Measurements from ENCODE around the gene DENND1B.

The DENND1B gene

GRCh38 chr1:197737916-197738315, 37.4 kb downstream of the DENND1B start:
- H3K9ac ChIP-seq (ENCODE audit: low read depth, low read length, poor library complexity, severe bottlenecking) = no peak overlapping the region
- no peak overlapping the region for H3K4me3 ChIP-seq (ENCODE audit: low read length, poor library complexity, severe bottlenecking)
- no peaks in the 10 kb centered on the region for H3K27me3 ChIP-seq (ENCODE audit: insufficient read depth, low read length, poor library complexity, severe bottlenecking)
- H3K79me2 ChIP-seq (ENCODE audit: insufficient read depth, low read length) = peaks cover 99% of the 10 kb centered on the region
- TF ChIP-seq, protein P1, sequence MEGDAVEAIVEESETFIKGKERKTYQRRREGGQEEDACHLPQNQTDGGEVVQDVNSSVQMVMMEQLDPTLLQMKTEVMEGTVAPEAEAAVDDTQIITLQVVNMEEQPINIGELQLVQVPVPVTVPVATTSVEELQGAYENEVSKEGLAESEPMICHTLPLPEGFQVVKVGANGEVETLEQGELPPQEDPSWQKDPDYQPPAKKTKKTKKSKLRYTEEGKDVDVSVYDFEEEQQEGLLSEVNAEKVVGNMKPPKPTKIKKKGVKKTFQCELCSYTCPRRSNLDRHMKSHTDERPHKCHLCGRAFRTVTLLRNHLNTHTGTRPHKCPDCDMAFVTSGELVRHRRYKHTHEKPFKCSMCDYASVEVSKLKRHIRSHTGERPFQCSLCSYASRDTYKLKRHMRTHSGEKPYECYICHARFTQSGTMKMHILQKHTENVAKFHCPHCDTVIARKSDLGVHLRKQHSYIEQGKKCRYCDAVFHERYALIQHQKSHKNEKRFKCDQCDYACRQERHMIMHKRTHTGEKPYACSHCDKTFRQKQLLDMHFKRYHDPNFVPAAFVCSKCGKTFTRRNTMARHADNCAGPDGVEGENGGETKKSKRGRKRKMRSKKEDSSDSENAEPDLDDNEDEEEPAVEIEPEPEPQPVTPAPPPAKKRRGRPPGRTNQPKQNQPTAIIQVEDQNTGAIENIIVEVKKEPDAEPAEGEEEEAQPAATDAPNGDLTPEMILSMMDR (conservative IDR thresholded peaks at IDR 0.05; ENCODE audit: low read length) = no peak
- no peak for TF ChIP-seq EZH2phosphoT487 (IDR thresholded peaks at IDR 0.05; ENCODE audit: borderline replicate concordance)
- H3F3A ChIP-seq (ENCODE audit: low read depth) = no peaks in the 10 kb centered on the region
- H3K4me1 ChIP-seq (ENCODE audit: insufficient read depth, low read length, poor library complexity, severe bottlenecking) = peaks cover 25% of the 10 kb centered on the region
- peaks cover 40% of the 10 kb centered on the region for H4K20me1 ChIP-seq (ENCODE audit: insufficient read depth, low read length, poor library complexity, severe bottlenecking)
- H2AFZ ChIP-seq (ENCODE audit: low read length) = no peak overlapping the region
- no peak overlapping the region for H3K4me2 ChIP-seq (ENCODE audit: low read depth, low read length, poor library complexity, severe bottlenecking)
- H3K9me3 ChIP-seq (ENCODE audit: insufficient read depth, low read depth, low read length) = no peaks in the 10 kb centered on the region
- no peaks in the 10 kb centered on the region for H3K36me3 ChIP-seq (ENCODE audit: insufficient read depth, low read length)
- no peaks in the 10 kb centered on the region for H3K9me2 ChIP-seq (replicated peaks; ENCODE audit: low read depth, low read length)

GRCh38 chr1:197736685-197737084, 38.6 kb downstream of the DENND1B start:
- H3K4me2 ChIP-seq (ENCODE audit: low read depth, low read length, poor library complexity, severe bottlenecking) = no peak overlapping the region
- H3K36me3 ChIP-seq (ENCODE audit: insufficient read depth, low read length) = no peaks in the 10 kb centered on the region
- H3K4me1 ChIP-seq (ENCODE audit: insufficient read depth, low read length, poor library complexity, severe bottlenecking) = peaks cover 18% of the 10 kb centered on the region
- peaks cover 99% of the 10 kb centered on the region for H3K79me2 ChIP-seq (ENCODE audit: insufficient read depth, low read length)
- H3K9ac ChIP-seq (ENCODE audit: low read depth, low read length, poor library complexity, severe bottlenecking) = no peak overlapping the region
- peaks cover 34% of the 10 kb centered on the region for H4K20me1 ChIP-seq (ENCODE audit: insufficient read depth, low read length, poor library complexity, severe bottlenecking)
- no peaks in the 10 kb centered on the region for H3K9me3 ChIP-seq (ENCODE audit: insufficient read depth, low read depth, low read length)
- TF ChIP-seq, protein P1 (conservative IDR thresholded peaks at IDR 0.05; ENCODE audit: low read length) = no peak
- no peak for TF ChIP-seq EZH2phosphoT487 (IDR thresholded peaks at IDR 0.05; ENCODE audit: borderline replicate concordance)
- no peaks in the 10 kb centered on the region for H3F3A ChIP-seq (ENCODE audit: low read depth)
- no peak overlapping the region for H3K4me3 ChIP-seq (ENCODE audit: low read length, poor library complexity, severe bottlenecking)
- H3K27me3 ChIP-seq (ENCODE audit: insufficient read depth, low read length, poor library complexity, severe bottlenecking) = no peaks in the 10 kb centered on the region
- H3K9me2 ChIP-seq (replicated peaks; ENCODE audit: low read depth, low read length) = no peaks in the 10 kb centered on the region
- H2AFZ ChIP-seq (ENCODE audit: low read length) = no peak overlapping the region

GRCh38 chr1:197735461-197735860, 39.8 kb downstream of the DENND1B start:
- Histone ChIP-seq H2AFZ (ENCODE audit: low read length) (no peak overlapping the region), H3K36me3 (ENCODE audit: insufficient read depth, low read length) (no peaks in the 10 kb centered on the region), H3K4me2 (ENCODE audit: low read depth, low read length, poor library complexity, severe bottlenecking) (no peak overlapping the region), H3K9ac (ENCODE audit: low read depth, low read length, poor library complexity, severe bottlenecking) (no peak overlapping the region), H3K9me2 (replicated peaks; ENCODE audit: low read depth, low read length) (no peaks in the 10 kb centered on the region), H3K27me3 (ENCODE audit: insufficient read depth, low read length, poor library complexity, severe bottlenecking) (no peaks in the 10 kb centered on the region), H3F3A (ENCODE audit: low read depth) (no peaks in the 10 kb centered on the region), H4K20me1 (ENCODE audit: insufficient read depth, low read length, poor library complexity, severe bottlenecking) (peaks cover 33% of the 10 kb centered on the region), H3K79me2 (ENCODE audit: insufficient read depth, low read length) (peaks cover 99% of the 10 kb centered on the region), H3K9me3 (ENCODE audit: insufficient read depth, low read depth, low read length) (no peaks in the 10 kb centered on the region), H3K4me3 (ENCODE audit: low read length, poor library complexity, severe bottlenecking) (no peak overlapping the region), H3K4me1 (ENCODE audit: insufficient read depth, low read length, poor library complexity, severe bottlenecking) (peaks cover 18% of the 10 kb centered on the region)
- TF ChIP-seq, protein P1 (conservative IDR thresholded peaks at IDR 0.05; ENCODE audit: low read length) = no peak
- no peak for TF ChIP-seq EZH2phosphoT487 (IDR thresholded peaks at IDR 0.05; ENCODE audit: borderline replicate concordance)
